ENCODE measurements around the gene KREMEN2.

DNA sequence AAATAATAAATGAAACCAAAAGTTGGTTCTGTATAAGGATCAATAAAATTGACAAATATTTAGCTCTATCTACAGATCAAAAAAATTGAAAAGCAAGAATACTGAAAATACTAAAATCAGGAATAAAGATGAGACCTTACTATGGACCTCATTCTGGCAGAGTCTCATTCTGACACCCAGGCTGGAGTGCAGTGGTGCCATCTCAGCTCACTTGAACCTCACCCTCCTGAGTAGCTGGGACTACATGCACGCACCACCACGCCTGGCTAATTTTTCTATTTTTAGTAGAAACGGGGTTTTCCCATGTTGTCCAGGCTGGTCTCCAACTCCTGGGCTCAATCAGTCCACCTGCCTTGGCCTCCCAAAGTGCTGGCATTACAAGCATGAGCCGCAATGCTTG is 22.0 kb upstream of the KREMEN2 start:
- TF ChIP-seq, protein P1, sequence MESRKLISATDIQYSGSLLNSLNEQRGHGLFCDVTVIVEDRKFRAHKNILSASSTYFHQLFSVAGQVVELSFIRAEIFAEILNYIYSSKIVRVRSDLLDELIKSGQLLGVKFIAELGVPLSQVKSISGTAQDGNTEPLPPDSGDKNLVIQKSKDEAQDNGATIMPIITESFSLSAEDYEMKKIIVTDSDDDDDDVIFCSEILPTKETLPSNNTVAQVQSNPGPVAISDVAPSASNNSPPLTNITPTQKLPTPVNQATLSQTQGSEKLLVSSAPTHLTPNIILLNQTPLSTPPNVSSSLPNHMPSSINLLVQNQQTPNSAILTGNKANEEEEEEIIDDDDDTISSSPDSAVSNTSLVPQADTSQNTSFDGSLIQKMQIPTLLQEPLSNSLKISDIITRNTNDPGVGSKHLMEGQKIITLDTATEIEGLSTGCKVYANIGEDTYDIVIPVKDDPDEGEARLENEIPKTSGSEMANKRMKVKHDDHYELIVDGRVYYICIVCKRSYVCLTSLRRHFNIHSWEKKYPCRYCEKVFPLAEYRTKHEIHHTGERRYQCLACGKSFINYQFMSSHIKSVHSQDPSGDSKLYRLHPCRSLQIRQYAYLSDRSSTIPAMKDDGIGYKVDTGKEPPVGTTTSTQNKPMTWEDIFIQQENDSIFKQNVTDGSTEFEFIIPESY (CRISPR knock-in tag; IDR thresholded peaks at IDR 0.05) = no peak
- no peak for TF ChIP-seq POLR2A (conservative IDR thresholded peaks at IDR 0.05)
- TF ChIP-seq, protein P2, sequence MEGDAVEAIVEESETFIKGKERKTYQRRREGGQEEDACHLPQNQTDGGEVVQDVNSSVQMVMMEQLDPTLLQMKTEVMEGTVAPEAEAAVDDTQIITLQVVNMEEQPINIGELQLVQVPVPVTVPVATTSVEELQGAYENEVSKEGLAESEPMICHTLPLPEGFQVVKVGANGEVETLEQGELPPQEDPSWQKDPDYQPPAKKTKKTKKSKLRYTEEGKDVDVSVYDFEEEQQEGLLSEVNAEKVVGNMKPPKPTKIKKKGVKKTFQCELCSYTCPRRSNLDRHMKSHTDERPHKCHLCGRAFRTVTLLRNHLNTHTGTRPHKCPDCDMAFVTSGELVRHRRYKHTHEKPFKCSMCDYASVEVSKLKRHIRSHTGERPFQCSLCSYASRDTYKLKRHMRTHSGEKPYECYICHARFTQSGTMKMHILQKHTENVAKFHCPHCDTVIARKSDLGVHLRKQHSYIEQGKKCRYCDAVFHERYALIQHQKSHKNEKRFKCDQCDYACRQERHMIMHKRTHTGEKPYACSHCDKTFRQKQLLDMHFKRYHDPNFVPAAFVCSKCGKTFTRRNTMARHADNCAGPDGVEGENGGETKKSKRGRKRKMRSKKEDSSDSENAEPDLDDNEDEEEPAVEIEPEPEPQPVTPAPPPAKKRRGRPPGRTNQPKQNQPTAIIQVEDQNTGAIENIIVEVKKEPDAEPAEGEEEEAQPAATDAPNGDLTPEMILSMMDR (IDR thresholded peaks at IDR 0.05 in 2 of 3, conservative IDR thresholded peaks at IDR 0.05 in 1 of 3; ENCODE audit: insufficient read depth in 2 of 3, low read depth in 1 of 3, low read length in 3 of 3) = no peak

Data from K562 (cell line).